Cardiac fibroblast (primary cell): ENCODE results near the gene TBC1D22B.

Experiments used
- DNase-seq, 2 donors: peaks; one replicate each; pipeline versions ENCODE4 v3.0.0 to v3.0.0-alpha.2; 2010; ENCODE audit warnings: low read depth in 2 of 2
- H3K4me3 ChIP-seq, 2 donors: replicated peaks in 1 of 2; 1 replicate in 1 of 2; 2 replicates in 1 of 2; pipeline ENCODE4 v1.5.1; 2011; ENCODE audit warnings: low read depth in 2 of 2, low read length in 2 of 2, mild to moderate bottlenecking in 2 of 2, moderate library complexity in 1 of 2
- TF ChIP-seq, protein P1 (sequence below): IDR thresholded peaks from one replicate; pipeline ENCODE4 v1.5.1; 2011; ENCODE audit warnings: low read depth, mild to moderate bottlenecking, low read length, inconsistent platforms

The TBC1D22B gene

DNA sequence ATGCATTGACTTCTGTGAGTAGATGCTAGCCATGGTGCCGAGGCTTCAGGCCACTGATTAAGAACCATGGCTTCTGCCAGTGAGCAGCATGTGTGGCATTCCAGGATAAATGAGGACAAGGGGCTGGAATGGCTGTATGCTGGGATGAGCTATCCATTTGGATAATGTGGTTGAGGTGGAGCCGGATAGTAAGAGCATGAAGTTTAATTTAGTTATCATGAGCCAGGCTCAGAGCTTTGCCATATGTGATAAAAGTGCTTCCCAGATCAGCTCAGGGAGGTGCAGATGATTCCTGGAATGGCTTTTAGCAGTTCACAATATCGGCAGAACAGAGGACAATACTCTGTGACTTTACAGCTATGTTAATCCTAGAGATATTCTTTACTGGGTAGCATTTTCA lies 61.6 kb downstream of the TBC1D22B start:
- H3K4me3 ChIP-seq = no peak overlapping the region
- TF ChIP-seq, protein P1, sequence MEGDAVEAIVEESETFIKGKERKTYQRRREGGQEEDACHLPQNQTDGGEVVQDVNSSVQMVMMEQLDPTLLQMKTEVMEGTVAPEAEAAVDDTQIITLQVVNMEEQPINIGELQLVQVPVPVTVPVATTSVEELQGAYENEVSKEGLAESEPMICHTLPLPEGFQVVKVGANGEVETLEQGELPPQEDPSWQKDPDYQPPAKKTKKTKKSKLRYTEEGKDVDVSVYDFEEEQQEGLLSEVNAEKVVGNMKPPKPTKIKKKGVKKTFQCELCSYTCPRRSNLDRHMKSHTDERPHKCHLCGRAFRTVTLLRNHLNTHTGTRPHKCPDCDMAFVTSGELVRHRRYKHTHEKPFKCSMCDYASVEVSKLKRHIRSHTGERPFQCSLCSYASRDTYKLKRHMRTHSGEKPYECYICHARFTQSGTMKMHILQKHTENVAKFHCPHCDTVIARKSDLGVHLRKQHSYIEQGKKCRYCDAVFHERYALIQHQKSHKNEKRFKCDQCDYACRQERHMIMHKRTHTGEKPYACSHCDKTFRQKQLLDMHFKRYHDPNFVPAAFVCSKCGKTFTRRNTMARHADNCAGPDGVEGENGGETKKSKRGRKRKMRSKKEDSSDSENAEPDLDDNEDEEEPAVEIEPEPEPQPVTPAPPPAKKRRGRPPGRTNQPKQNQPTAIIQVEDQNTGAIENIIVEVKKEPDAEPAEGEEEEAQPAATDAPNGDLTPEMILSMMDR = no peak
- no peak for DNase-seq

DNA sequence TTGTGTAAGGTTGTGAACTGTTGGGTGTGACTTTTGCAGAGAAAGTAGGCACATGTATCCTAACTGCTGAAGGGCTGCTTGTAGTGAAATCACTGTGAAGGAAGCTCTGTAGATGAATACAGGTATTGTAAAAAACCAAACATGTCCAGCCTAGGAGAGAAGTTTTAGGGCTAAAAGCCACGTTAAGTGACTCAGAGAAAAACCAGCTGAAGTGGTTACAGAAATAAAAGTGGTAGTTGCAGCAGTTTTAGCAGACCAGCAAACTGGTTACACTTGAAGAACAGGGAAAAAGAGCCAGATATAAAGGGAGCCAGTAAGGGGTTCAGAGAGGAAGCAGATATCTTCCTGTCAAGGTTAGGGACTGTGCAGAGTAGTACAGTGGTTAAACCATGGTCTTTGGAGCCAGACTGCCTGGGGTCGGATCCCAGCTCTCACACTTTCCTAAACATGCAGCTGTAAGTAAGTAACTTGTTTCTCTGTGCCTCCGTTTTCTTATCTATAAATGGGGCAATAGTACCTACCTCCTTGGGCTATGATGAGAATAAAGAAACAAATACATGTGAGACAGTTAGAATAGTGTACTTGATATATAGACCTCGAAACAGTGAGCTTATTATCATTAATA lies 62.4 kb downstream of the TBC1D22B start:
- no peak overlapping the region for H3K4me3 ChIP-seq
- TF ChIP-seq, protein P1 = no peak
- no peak for DNase-seq

DNA sequence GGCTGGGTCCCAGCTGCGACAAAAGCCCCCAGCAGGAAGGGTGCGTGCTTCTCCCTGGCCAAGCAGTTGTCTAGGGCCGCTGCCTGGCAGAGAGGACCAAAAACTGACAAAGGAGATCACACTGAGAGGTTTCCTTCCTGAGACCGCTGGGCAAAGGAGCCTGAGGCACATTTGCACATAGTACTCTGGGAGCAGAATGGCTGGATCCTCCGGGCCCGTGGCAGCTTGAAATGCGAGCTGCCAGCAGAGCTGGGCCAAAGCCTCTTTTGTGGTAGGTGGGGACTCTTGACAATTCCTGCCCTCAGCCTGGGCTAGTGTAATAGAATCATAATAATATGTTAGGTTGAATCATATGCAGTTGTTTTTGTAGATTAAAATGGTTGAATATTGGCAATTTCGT lies 63.1 kb downstream of the TBC1D22B start:
- TF ChIP-seq, protein P1 = no peak
- DNase-seq = no peak
- H3K4me3 ChIP-seq = no peak overlapping the region

DNA sequence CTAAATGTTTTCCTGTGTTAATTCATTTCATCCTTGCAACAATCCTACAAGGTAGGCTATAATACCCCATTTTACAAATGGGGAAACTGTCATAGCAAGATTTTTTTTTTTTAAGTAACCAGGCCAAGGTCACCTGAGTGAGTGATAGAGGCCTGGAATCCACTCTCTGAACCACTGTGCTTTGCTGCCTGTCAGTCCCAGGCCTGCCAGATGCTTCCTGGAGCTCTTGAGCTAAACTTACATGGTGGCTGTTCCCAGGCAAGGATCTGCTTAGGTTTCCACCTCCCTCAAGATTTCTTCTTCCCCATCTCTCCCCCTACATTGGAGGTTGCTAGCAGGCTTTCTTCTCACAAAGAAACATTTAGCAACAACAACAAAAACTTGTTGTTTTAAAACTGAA lies 63.5 kb downstream of the TBC1D22B start:
- TF ChIP-seq, protein P1 = no peak
- DNase-seq = no peak
- H3K4me3 ChIP-seq = no peak overlapping the region

DNA sequence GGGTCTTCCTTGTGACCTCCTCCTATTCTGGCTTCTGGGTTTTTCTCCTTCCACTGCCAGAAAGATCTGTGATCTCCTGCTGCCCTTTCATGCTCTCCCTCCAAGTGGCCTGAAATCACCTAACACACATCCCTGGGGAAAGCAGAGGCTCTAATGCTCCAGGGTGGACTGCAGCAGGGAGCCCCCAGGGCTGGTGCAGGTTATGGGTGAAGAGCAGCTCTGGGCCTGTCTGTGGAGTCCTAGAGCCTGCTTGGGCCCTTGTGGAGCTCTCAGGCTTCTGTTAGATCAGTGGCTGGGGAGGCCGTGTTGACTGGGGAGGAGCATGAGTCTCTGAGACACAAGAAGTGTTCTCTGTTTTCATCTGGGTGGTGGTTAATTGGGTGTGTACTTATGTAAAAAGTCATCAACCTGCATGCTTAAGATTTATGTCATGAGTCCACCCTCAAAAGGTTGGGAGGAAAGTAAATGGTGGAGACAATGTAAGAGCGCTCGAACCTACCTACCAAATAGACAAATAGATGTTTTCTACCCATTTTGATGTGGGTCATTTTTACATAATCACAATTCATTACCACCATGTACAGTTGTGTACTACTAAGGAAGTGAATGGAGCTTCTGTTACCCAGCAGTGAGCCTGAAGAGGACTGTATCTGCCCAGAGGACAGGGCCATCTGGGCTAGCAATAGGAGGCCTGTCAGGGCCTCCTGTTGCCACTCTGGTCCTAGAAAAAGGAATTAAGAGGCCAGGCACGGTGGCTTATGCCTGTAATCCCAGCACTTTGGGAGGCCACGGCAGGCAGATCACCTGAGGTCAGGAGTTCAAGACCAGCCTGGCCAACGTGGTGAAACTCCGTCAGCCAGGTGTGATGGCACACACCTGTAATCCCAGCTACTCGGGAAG lies 64.2 kb downstream of the TBC1D22B start:
- TF ChIP-seq, protein P1 = no peak
- H3K4me3 ChIP-seq = no peak overlapping the region
- DNase-seq = no peak

DNA sequence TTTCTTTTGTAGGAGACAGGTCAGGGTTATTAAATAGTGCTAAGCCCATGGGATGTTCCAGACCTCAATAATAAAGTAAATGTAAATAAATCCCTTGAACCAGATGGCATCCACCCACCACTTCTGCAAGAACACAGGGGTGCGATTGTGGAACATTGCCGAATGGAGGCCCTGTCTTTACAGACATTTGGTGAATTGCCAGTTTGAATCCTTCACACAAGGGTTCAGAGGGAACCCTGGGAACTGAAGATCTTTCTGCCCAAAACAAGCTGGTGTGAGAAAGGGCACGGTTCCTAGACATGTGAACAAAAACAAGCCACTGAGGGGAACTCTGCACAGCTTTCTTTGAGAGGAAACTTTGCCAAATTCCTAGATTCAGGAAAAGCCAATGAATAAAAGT lies 66.0 kb downstream of the TBC1D22B start:
- no peak overlapping the region for H3K4me3 ChIP-seq
- peak; percentile 9 to 63 for DNase-seq
- TF ChIP-seq, protein P1 = no peak
